Measurements from ENCODE around the gene ELMO1. TPM values are rescaled to one million over a fixed set of nuclear protein-coding genes. Genes with fewer than 3 reads are reported as not detected.

The ELMO1 gene
- total RNA-seq, 1 experiment from 2014 or later, result not detected

GRCh38 chr7:36925691-36926090 lies 523.0 kb downstream of the ELMO1 start:
- Histone ChIP-seq H3K4me3 (no peak overlapping the region), H3K36me3 (no peaks in the 10 kb centered on the region), H3K9me3 (no peaks in the 10 kb centered on the region), H3K27me3 (no peaks in the 10 kb centered on the region)
- no peak for DNase-seq

- Histone ChIP-seq H3K4me3 (no peak overlapping the region), H3K9me3 (no peaks in the 10 kb centered on the region), H3K36me3 (no peaks in the 10 kb centered on the region), H3K27me3 (no peaks in the 10 kb centered on the region)
- no peak for DNase-seq
These were observed 523.5 kb downstream of the ELMO1 start for GRCh38 chr7:36925207-36925606.

- Histone ChIP-seq H3K4me3 (no peak overlapping the region), H3K36me3 (no peaks in the 10 kb centered on the region), H3K9me3 (no peaks in the 10 kb centered on the region), H3K27me3 (no peaks in the 10 kb centered on the region)
- no peak for DNase-seq
These were observed 524.7 kb downstream of the ELMO1 start for GRCh38 chr7:36923943-36924436.

GRCh38 chr7:36923185-36923584 lies 525.5 kb downstream of the ELMO1 start:
- H3K27me3 ChIP-seq, result no peaks in the 10 kb centered on the region
- no peak for DNase-seq
- H3K4me3 ChIP-seq, result no peak overlapping the region

GRCh38 chr7:36920433-36920832 lies 528.2 kb downstream of the ELMO1 start:
- no peaks in the 10 kb centered on the region for H3K27me3 ChIP-seq
- no peaks in the 10 kb centered on the region for H3K36me3 ChIP-seq
- no peaks in the 10 kb centered on the region for H3K9me3 ChIP-seq
- no peak overlapping the region for H3K4me3 ChIP-seq
- DNase-seq, result no peak

More at GRCh38 chr7:36923185-36923584, 525.5 kb downstream of the ELMO1 start:
- no peaks in the 10 kb centered on the region for H3K9me3 ChIP-seq
- no peaks in the 10 kb centered on the region for H3K36me3 ChIP-seq

GRCh38 chr7:36919738-36920137 lies 528.9 kb downstream of the ELMO1 start:
- Histone ChIP-seq H3K36me3 (no peaks in the 10 kb centered on the region), H3K9me3 (no peaks in the 10 kb centered on the region), H3K4me3 (no peak overlapping the region), H3K27me3 (no peaks in the 10 kb centered on the region)
- no peak for DNase-seq

GRCh38 chr7:36918591-36918990 lies 530.1 kb downstream of the ELMO1 start:
- no peak for DNase-seq
- no peaks in the 10 kb centered on the region for H3K36me3 ChIP-seq
- H3K4me3 ChIP-seq, result no peak overlapping the region
- no peaks in the 10 kb centered on the region for H3K27me3 ChIP-seq
- H3K9me3 ChIP-seq, result no peaks in the 10 kb centered on the region

GRCh38 chr7:36916619-36917018 lies 532.0 kb downstream of the ELMO1 start:
- no peak for DNase-seq
- no peaks in the 10 kb centered on the region for H3K36me3 ChIP-seq
- no peaks in the 10 kb centered on the region for H3K9me3 ChIP-seq
- no peak overlapping the region for H3K4me3 ChIP-seq
- no peaks in the 10 kb centered on the region for H3K27me3 ChIP-seq

GRCh38 chr7:36916116-36916515 lies 532.5 kb downstream of the ELMO1 start:
- no peak for DNase-seq
- no peaks in the 10 kb centered on the region for H3K27me3 ChIP-seq
- no peak overlapping the region for H3K4me3 ChIP-seq
- H3K9me3 ChIP-seq, result no peaks in the 10 kb centered on the region
- H3K36me3 ChIP-seq, result no peaks in the 10 kb centered on the region

- Histone ChIP-seq H3K9me3 (no peaks in the 10 kb centered on the region), H3K4me3 (no peak overlapping the region), H3K27me3 (no peaks in the 10 kb centered on the region), H3K36me3 (no peaks in the 10 kb centered on the region)
- DNase-seq, result no peak
These were observed 536.9 kb downstream of the ELMO1 start for GRCh38 chr7:36911788-36912187.

GRCh38 chr7:36910859-36911258 lies 537.8 kb downstream of the ELMO1 start:
- H3K9me3 ChIP-seq, result no peaks in the 10 kb centered on the region
- no peaks in the 10 kb centered on the region for H3K36me3 ChIP-seq
- no peak for DNase-seq
- no peaks in the 10 kb centered on the region for H3K27me3 ChIP-seq
- no peak overlapping the region for H3K4me3 ChIP-seq

- Histone ChIP-seq H3K27me3 (no peaks in the 10 kb centered on the region), H3K4me3 (no peak overlapping the region), H3K9me3 (no peaks in the 10 kb centered on the region), H3K36me3 (no peaks in the 10 kb centered on the region)
- no peak for DNase-seq
These were observed 538.3 kb downstream of the ELMO1 start for GRCh38 chr7:36910401-36910800.

- Histone ChIP-seq H3K9me3 (no peaks in the 10 kb centered on the region), H3K27me3 (no peaks in the 10 kb centered on the region), H3K4me3 (no peak overlapping the region), H3K36me3 (no peaks in the 10 kb centered on the region)
- DNase-seq, result no peak
These were observed 541.6 kb downstream of the ELMO1 start for GRCh38 chr7:36906956-36907635.

- H3K27me3 ChIP-seq, result no peaks in the 10 kb centered on the region
- H3K9me3 ChIP-seq, result no peaks in the 10 kb centered on the region
- no peaks in the 10 kb centered on the region for H3K36me3 ChIP-seq
- no peak overlapping the region for H3K4me3 ChIP-seq
- no peak for DNase-seq
These were observed 542.2 kb downstream of the ELMO1 start for GRCh38 chr7:36906448-36906847.

- DNase-seq, result no peak
- H3K36me3 ChIP-seq, result no peaks in the 10 kb centered on the region
- no peak overlapping the region for H3K4me3 ChIP-seq
- H3K27me3 ChIP-seq, result no peaks in the 10 kb centered on the region
- H3K9me3 ChIP-seq, result no peaks in the 10 kb centered on the region
These were observed 542.8 kb downstream of the ELMO1 start for GRCh38 chr7:36905841-36906240.

GRCh38 chr7:36904802-36905201 lies 543.9 kb downstream of the ELMO1 start:
- no peak for DNase-seq
- Histone ChIP-seq H3K4me3 (no peak overlapping the region), H3K27me3 (no peaks in the 10 kb centered on the region), H3K36me3 (no peaks in the 10 kb centered on the region), H3K9me3 (no peaks in the 10 kb centered on the region)

- H3K9me3 ChIP-seq, result no peaks in the 10 kb centered on the region
- H3K4me3 ChIP-seq, result no peak overlapping the region
- no peaks in the 10 kb centered on the region for H3K27me3 ChIP-seq
- no peak for DNase-seq
- no peaks in the 10 kb centered on the region for H3K36me3 ChIP-seq
These were observed 544.6 kb downstream of the ELMO1 start for GRCh38 chr7:36904101-36904500.

GRCh38 chr7:36900988-36901710 lies 547.5 kb downstream of the ELMO1 start:
- H3K4me3 ChIP-seq, result no peak overlapping the region
- DNase-seq, result no peak
- no peaks in the 10 kb centered on the region for H3K27me3 ChIP-seq

More at GRCh38 chr7:36900988-36901710, 547.5 kb downstream of the ELMO1 start:
- H3K36me3 ChIP-seq, result no peaks in the 10 kb centered on the region
- H3K9me3 ChIP-seq, result no peaks in the 10 kb centered on the region
